ENCODE measurements around the gene STC2.

DNA sequence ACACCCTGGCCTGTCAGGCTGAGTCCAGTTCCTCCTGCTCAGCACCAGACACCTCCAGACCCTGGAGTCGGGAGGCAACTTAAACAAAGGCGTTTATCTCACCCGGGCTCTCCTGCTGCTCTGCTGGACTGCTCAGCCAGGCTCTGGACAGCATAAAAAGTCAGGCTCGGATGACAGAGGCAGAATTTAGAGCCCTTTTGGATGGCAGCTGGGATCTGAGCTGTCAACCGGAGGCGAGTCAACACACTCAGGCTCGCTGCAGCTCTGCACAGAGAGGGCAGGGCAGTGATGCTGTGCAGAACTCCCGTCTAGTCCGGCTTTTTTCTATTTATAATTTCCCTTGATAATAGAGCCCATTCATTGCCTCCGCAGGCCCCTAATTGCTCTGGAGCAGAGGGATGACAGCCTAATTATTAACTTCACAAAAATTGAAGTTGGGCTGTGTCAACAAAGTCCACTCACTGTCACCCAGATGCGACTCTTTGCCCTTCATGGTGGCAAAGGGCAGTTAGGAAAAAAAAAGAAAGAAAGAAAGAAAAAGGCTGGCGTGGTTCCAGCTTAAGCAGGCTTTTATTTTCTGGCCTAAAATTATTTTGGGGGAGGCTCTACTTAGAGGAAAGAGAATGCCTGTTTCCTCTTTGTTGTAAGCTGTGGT, 37.6 kb downstream of the STC2 start:
- TF ChIP-seq, protein P1, sequence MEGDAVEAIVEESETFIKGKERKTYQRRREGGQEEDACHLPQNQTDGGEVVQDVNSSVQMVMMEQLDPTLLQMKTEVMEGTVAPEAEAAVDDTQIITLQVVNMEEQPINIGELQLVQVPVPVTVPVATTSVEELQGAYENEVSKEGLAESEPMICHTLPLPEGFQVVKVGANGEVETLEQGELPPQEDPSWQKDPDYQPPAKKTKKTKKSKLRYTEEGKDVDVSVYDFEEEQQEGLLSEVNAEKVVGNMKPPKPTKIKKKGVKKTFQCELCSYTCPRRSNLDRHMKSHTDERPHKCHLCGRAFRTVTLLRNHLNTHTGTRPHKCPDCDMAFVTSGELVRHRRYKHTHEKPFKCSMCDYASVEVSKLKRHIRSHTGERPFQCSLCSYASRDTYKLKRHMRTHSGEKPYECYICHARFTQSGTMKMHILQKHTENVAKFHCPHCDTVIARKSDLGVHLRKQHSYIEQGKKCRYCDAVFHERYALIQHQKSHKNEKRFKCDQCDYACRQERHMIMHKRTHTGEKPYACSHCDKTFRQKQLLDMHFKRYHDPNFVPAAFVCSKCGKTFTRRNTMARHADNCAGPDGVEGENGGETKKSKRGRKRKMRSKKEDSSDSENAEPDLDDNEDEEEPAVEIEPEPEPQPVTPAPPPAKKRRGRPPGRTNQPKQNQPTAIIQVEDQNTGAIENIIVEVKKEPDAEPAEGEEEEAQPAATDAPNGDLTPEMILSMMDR (conservative IDR thresholded peaks at IDR 0.05; ENCODE audit: low read depth, low read length): no peak
- TF ChIP-seq EZH2 (IDR thresholded peaks at IDR 0.05; ENCODE audit: low read length, unreplicated experiment): no peak
- TF ChIP-seq EZH2phosphoT487 (IDR thresholded peaks at IDR 0.05; ENCODE audit: borderline replicate concordance, low read length): no peak

Data from PC-3 (cell line).